ENCODE results near the gene HOXC9. TPM values are rescaled to one million over a fixed set of nuclear protein-coding genes. Genes with fewer than 3 reads are reported as not detected.

Gene HOXC9
- total RNA-seq, 1 donor from 2014 or later = not detected

- intact Hi-C loops (cut with micrococcal nuclease) = no loop called here
- no peak overlapping the region for H3K4me3 ChIP-seq
These were observed 33.9 kb upstream of the HOXC9 start for GRCh38 chr12:53966085-53966384.

GRCh38 chr12:53966385-53967133 lies 33.4 kb upstream of the HOXC9 start:
- no peaks in the 10 kb centered on the region for H3K9me3 ChIP-seq (replicated peaks)
- peak overlapping the region; percentile 3 for H3K4me3 ChIP-seq
- H3K4me1 ChIP-seq = peaks cover 14% of the 10 kb centered on the region
- intact Hi-C loops (cut with micrococcal nuclease) = no loop called here
- no peak for TF ChIP-seq CTCF (IDR thresholded peaks at IDR 0.05; ENCODE audit: borderline replicate concordance)
- peaks cover 100% of the 10 kb centered on the region for H3K27me3 ChIP-seq (ENCODE audit: low read depth)
- no peak for DNase-seq
- no peak overlapping the region for H3K27ac ChIP-seq (replicated peaks)
- no peaks in the 10 kb centered on the region for H3K36me3 ChIP-seq

More at GRCh38 chr12:53966085-53966384, 33.9 kb upstream of the HOXC9 start:
- Histone ChIP-seq H3K36me3 (no peaks in the 10 kb centered on the region), H3K4me1 (peaks cover 17% of the 10 kb centered on the region), H3K27me3 (ENCODE audit: low read depth) (peaks cover 100% of the 10 kb centered on the region), H3K9me3 (replicated peaks) (no peaks in the 10 kb centered on the region), H3K27ac (replicated peaks) (no peak overlapping the region)
- TF ChIP-seq CTCF (IDR thresholded peaks at IDR 0.05; ENCODE audit: borderline replicate concordance) = no peak
- DNase-seq = no peak

- Histone ChIP-seq H3K27ac (replicated peaks) (no peak overlapping the region), H3K4me1 (peaks cover 14% of the 10 kb centered on the region), H3K9me3 (replicated peaks) (no peaks in the 10 kb centered on the region), H3K36me3 (no peaks in the 10 kb centered on the region), H3K4me3 (no peak overlapping the region), H3K27me3 (ENCODE audit: low read depth) (peaks cover 100% of the 10 kb centered on the region)
- DNase-seq = no peak
- no peak for TF ChIP-seq CTCF (IDR thresholded peaks at IDR 0.05; ENCODE audit: borderline replicate concordance)
- intact Hi-C loops (cut with micrococcal nuclease) = no loop called here
These were observed 32.5 kb upstream of the HOXC9 start for GRCh38 chr12:53967421-53967925.

- Histone ChIP-seq H3K27me3 (ENCODE audit: low read depth) (peaks cover 100% of the 10 kb centered on the region), H3K4me3 (no peak overlapping the region), H3K36me3 (no peaks in the 10 kb centered on the region), H3K9me3 (replicated peaks) (no peaks in the 10 kb centered on the region), H3K27ac (replicated peaks) (no peak overlapping the region), H3K4me1 (peaks cover 19% of the 10 kb centered on the region)
- no peak for TF ChIP-seq CTCF (IDR thresholded peaks at IDR 0.05; ENCODE audit: borderline replicate concordance)
- no peak for DNase-seq
- intact Hi-C loops (cut with micrococcal nuclease) = no loop called here
These were observed 31.5 kb upstream of the HOXC9 start for GRCh38 chr12:53968214-53969127.

GRCh38 chr12:53969588-53970259 lies 30.2 kb upstream of the HOXC9 start:
- H3K27ac ChIP-seq (replicated peaks) = no peak overlapping the region
- peaks cover 100% of the 10 kb centered on the region for H3K27me3 ChIP-seq (ENCODE audit: low read depth)
- no peaks in the 10 kb centered on the region for H3K36me3 ChIP-seq
- no peak for DNase-seq
- no peak overlapping the region for H3K4me3 ChIP-seq
- intact Hi-C loops (cut with micrococcal nuclease) = no loop called here
- no peak for TF ChIP-seq CTCF (IDR thresholded peaks at IDR 0.05; ENCODE audit: borderline replicate concordance)
- H3K9me3 ChIP-seq (replicated peaks) = no peaks in the 10 kb centered on the region
- H3K4me1 ChIP-seq = peaks cover 30% of the 10 kb centered on the region
